ENCODE data around the gene SLC32A1.

The SLC32A1 gene

GRCh38 chr20:38726804-38727606 lies 2.7 kb downstream of the SLC32A1 start:
- Histone ChIP-seq H3K27me3 (ENCODE audit: control insufficient read depth, insufficient read depth, low read length) (peaks cover 95% of the 10 kb centered on the region), H3K4me2 (ENCODE audit: low read length) (no peak overlapping the region), H3K4me3 (ENCODE audit: low read length) (no peak overlapping the region), H3K9ac (ENCODE audit: low read depth, low read length) (no peak overlapping the region), H3K4me1 (ENCODE audit: control insufficient read depth, insufficient read depth, low read length) (peaks cover 6% of the 10 kb centered on the region), H3K9me3 (replicated peaks; ENCODE audit: low read length) (no peaks in the 10 kb centered on the region), H3K36me3 (ENCODE audit: insufficient read depth, low read length) (no peaks in the 10 kb centered on the region)

GRCh38 chr20:38727607-38728190 lies 3.4 kb downstream of the SLC32A1 start:
- H3K4me2 ChIP-seq (ENCODE audit: low read length): no peak overlapping the region
- H3K27me3 ChIP-seq (ENCODE audit: control insufficient read depth, insufficient read depth, low read length): peaks cover 94% of the 10 kb centered on the region
- no peaks in the 10 kb centered on the region for H3K9me3 ChIP-seq (replicated peaks; ENCODE audit: low read length)
- no peak overlapping the region for H3K4me3 ChIP-seq (ENCODE audit: low read length)
- no peaks in the 10 kb centered on the region for H3K36me3 ChIP-seq (ENCODE audit: insufficient read depth, low read length)
- H3K9ac ChIP-seq (ENCODE audit: low read depth, low read length): no peak overlapping the region
- peaks cover 6% of the 10 kb centered on the region for H3K4me1 ChIP-seq (ENCODE audit: control insufficient read depth, insufficient read depth, low read length)

GRCh38 chr20:38728191-38728781 lies 4.0 kb downstream of the SLC32A1 start:
- no peak overlapping the region for H3K4me2 ChIP-seq (ENCODE audit: low read length)
- no peak overlapping the region for H3K9ac ChIP-seq (ENCODE audit: low read depth, low read length)
- H3K4me1 ChIP-seq (ENCODE audit: control insufficient read depth, insufficient read depth, low read length): peaks cover 6% of the 10 kb centered on the region
- peaks cover 94% of the 10 kb centered on the region for H3K27me3 ChIP-seq (ENCODE audit: control insufficient read depth, insufficient read depth, low read length)
- H3K36me3 ChIP-seq (ENCODE audit: insufficient read depth, low read length): no peaks in the 10 kb centered on the region
- no peak overlapping the region for H3K4me3 ChIP-seq (ENCODE audit: low read length)
- H3K9me3 ChIP-seq (replicated peaks; ENCODE audit: low read length): no peaks in the 10 kb centered on the region

- H3K4me3 ChIP-seq (ENCODE audit: low read length): no peak overlapping the region
- no peaks in the 10 kb centered on the region for H3K36me3 ChIP-seq (ENCODE audit: insufficient read depth, low read length)
- H3K27me3 ChIP-seq (ENCODE audit: control insufficient read depth, insufficient read depth, low read length): peaks cover 94% of the 10 kb centered on the region
- H3K4me2 ChIP-seq (ENCODE audit: low read length): no peak overlapping the region
- peaks cover 6% of the 10 kb centered on the region for H3K4me1 ChIP-seq (ENCODE audit: control insufficient read depth, insufficient read depth, low read length)
- H3K9me3 ChIP-seq (replicated peaks; ENCODE audit: low read length): no peaks in the 10 kb centered on the region
- H3K9ac ChIP-seq (ENCODE audit: low read depth, low read length): no peak overlapping the region
Observed at GRCh38 chr20:38728911-38729642, 4.8 kb downstream of the SLC32A1 start.

GRCh38 chr20:38729767-38730166 lies 5.5 kb downstream of the SLC32A1 start:
- Histone ChIP-seq H3K4me3 (ENCODE audit: low read length) (no peak overlapping the region), H3K27me3 (ENCODE audit: control insufficient read depth, insufficient read depth, low read length) (peaks cover 96% of the 10 kb centered on the region), H3K36me3 (ENCODE audit: insufficient read depth, low read length) (no peaks in the 10 kb centered on the region), H3K4me1 (ENCODE audit: control insufficient read depth, insufficient read depth, low read length) (peaks cover 6% of the 10 kb centered on the region), H3K4me2 (ENCODE audit: low read length) (no peak overlapping the region), H3K9me3 (replicated peaks; ENCODE audit: low read length) (no peaks in the 10 kb centered on the region), H3K9ac (ENCODE audit: low read depth, low read length) (no peak overlapping the region)

GRCh38 chr20:38730167-38730988 lies 6.1 kb downstream of the SLC32A1 start:
- Histone ChIP-seq H3K9ac (ENCODE audit: low read depth, low read length) (no peak overlapping the region), H3K27me3 (ENCODE audit: control insufficient read depth, insufficient read depth, low read length) (peaks cover 96% of the 10 kb centered on the region), H3K4me1 (ENCODE audit: control insufficient read depth, insufficient read depth, low read length) (peaks cover 6% of the 10 kb centered on the region), H3K9me3 (replicated peaks; ENCODE audit: low read length) (no peaks in the 10 kb centered on the region), H3K4me2 (ENCODE audit: low read length) (peak overlapping the region; percentile 78), H3K36me3 (ENCODE audit: insufficient read depth, low read length) (no peaks in the 10 kb centered on the region), H3K4me3 (ENCODE audit: low read length) (no peak overlapping the region)

GRCh38 chr20:38730989-38731737 lies 6.9 kb downstream of the SLC32A1 start:
- H3K9ac ChIP-seq (ENCODE audit: low read depth, low read length): no peak overlapping the region
- H3K4me3 ChIP-seq (ENCODE audit: low read length): peak overlapping the region; percentile 39
- H3K36me3 ChIP-seq (ENCODE audit: insufficient read depth, low read length): no peaks in the 10 kb centered on the region
- H3K27me3 ChIP-seq (ENCODE audit: control insufficient read depth, insufficient read depth, low read length): peaks cover 96% of the 10 kb centered on the region
- H3K4me2 ChIP-seq (ENCODE audit: low read length): peak overlapping the region; percentile 78
- no peaks in the 10 kb centered on the region for H3K9me3 ChIP-seq (replicated peaks; ENCODE audit: low read length)
- peaks cover 6% of the 10 kb centered on the region for H3K4me1 ChIP-seq (ENCODE audit: control insufficient read depth, insufficient read depth, low read length)

- H3K36me3 ChIP-seq (ENCODE audit: insufficient read depth, low read length): no peaks in the 10 kb centered on the region
- peaks cover 6% of the 10 kb centered on the region for H3K4me1 ChIP-seq (ENCODE audit: control insufficient read depth, insufficient read depth, low read length)
- H3K9me3 ChIP-seq (replicated peaks; ENCODE audit: low read length): no peaks in the 10 kb centered on the region
- H3K9ac ChIP-seq (ENCODE audit: low read depth, low read length): no peak overlapping the region
- peaks cover 92% of the 10 kb centered on the region for H3K27me3 ChIP-seq (ENCODE audit: control insufficient read depth, insufficient read depth, low read length)
- no peak overlapping the region for H3K4me3 ChIP-seq (ENCODE audit: low read length)
- H3K4me2 ChIP-seq (ENCODE audit: low read length): no peak overlapping the region
Observed at GRCh38 chr20:38731738-38732113, 7.4 kb downstream of the SLC32A1 start.

GRCh38 chr20:38732981-38733380 lies 8.7 kb downstream of the SLC32A1 start:
- H3K4me3 ChIP-seq (ENCODE audit: low read length): no peak overlapping the region
- H3K36me3 ChIP-seq (ENCODE audit: insufficient read depth, low read length): no peaks in the 10 kb centered on the region
- H3K9me3 ChIP-seq (replicated peaks; ENCODE audit: low read length): no peaks in the 10 kb centered on the region
- no peak overlapping the region for H3K9ac ChIP-seq (ENCODE audit: low read depth, low read length)
- peaks cover 6% of the 10 kb centered on the region for H3K4me1 ChIP-seq (ENCODE audit: control insufficient read depth, insufficient read depth, low read length)
- no peak overlapping the region for H3K4me2 ChIP-seq (ENCODE audit: low read length)
- H3K27me3 ChIP-seq (ENCODE audit: control insufficient read depth, insufficient read depth, low read length): peaks cover 83% of the 10 kb centered on the region

GRCh38 chr20:38735172-38735571 lies 10.9 kb downstream of the SLC32A1 start:
- Histone ChIP-seq H3K4me3 (ENCODE audit: low read length) (no peak overlapping the region), H3K4me2 (ENCODE audit: low read length) (no peak overlapping the region), H3K9me3 (replicated peaks; ENCODE audit: low read length) (no peaks in the 10 kb centered on the region), H3K4me1 (ENCODE audit: control insufficient read depth, insufficient read depth, low read length) (peaks cover 6% of the 10 kb centered on the region), H3K9ac (ENCODE audit: low read depth, low read length) (no peak overlapping the region), H3K36me3 (ENCODE audit: insufficient read depth, low read length) (no peaks in the 10 kb centered on the region), H3K27me3 (ENCODE audit: control insufficient read depth, insufficient read depth, low read length) (peaks cover 71% of the 10 kb centered on the region)

Measured in skeletal muscle satellite cell (primary cell).